HepG2 (cell line): ENCODE measurements around the gene ABCA2. TPM values are rescaled to one million over a fixed set of nuclear protein-coding genes. Genes with fewer than 3 reads are reported as not detected.

Experiments
- ATAC-seq: fragments of 200-7000 bp; cut with Tn5 transposase; 3 replicates; pipeline ENCODE4 v1.9.1; 2020; ENCODE audit warnings: mild to moderate bottlenecking, moderate library complexity
- BruUV-seq: library from RNA; stranded (reverse); fragments of 400-500 nt; replicated peaks from 2 replicates; lab custom pipeline; 2021; lab: Mats Ljungman, UMichigan
- CTCF ChIA-PET: fragments of 300-600 bp; formaldehyde crosslinking; extraction: SDS; loops from one replicate; lab custom pipeline; 2021; ENCODE audit warnings: low total read pairs, inconsistent platforms, low intra/inter-chr PET ratio; lab: Yijun Ruan, JAX
- POLR2A ChIA-PET: fragments of 350-600 bp; sonication (Branson Sonifier 250); formaldehyde crosslinking; loops from one replicate; lab custom pipeline; 2020; ENCODE audit warnings: antibody characterized with exemption, inconsistent platforms; lab: Yijun Ruan, JAX
- DNase-seq: peaks from one replicate; pipeline ENCODE4 v3.0.0-alpha.2; 2015; ENCODE audit warnings: low spot score
- FAIRE-seq: peaks from 3 replicates; lab custom pipeline; 2011; peaks lifted over from hg19 to GRCh38; lab: Jason Lieb, UNC
- H2AFZ ChIP-seq: one replicate; pipeline ENCODE4 v1.6.1; 2011; ENCODE audit warnings: low read length, inconsistent platforms
- H3K27ac ChIP-seq: fragments of 300-600 bp; 3 replicates; pipeline ENCODE4 v1.8.0; 2011; ENCODE audit warnings: mixed run types, mild to moderate bottlenecking, mixed read lengths, low read length, inconsistent platforms; ENCODE audit not compliant: insufficient read depth; ENCODE audit errors: extremely low read length
- H3K27me3 ChIP-seq, 2 experiments: fragments of 200-600 bp in 1 of 2; 2 replicates in 1 of 2; 3 replicates in 1 of 2; pipeline versions ENCODE4 v1.6.0 to v1.8.0; 2011; ENCODE audit warnings: low read length in 2 of 2, mild to moderate bottlenecking in 2 of 2, moderate library complexity in 2 of 2, inconsistent platforms in 1 of 2; ENCODE audit not compliant: insufficient read depth in 2 of 2, control insufficient read depth in 1 of 2
- H3K36me3 ChIP-seq, 2 experiments: fragments of 200-600 bp in 1 of 2; replicated peaks in 1 of 2; 2 replicates in 1 of 2; 3 replicates in 1 of 2; pipeline versions ENCODE4 v1.5.1 to v1.8.0; 2011; ENCODE audit warnings: low read length in 2 of 2, inconsistent platforms in 1 of 2; ENCODE audit not compliant: insufficient read depth in 2 of 2, control insufficient read depth in 1 of 2
- H3K4me1 ChIP-seq: 2 replicates; pipeline ENCODE4 v1.5.1; 2012; ENCODE audit warnings: low read length, inconsistent platforms; ENCODE audit not compliant: insufficient read depth
- H3K4me2 ChIP-seq: 2 replicates; pipeline ENCODE4 v1.6.0; 2011; ENCODE audit warnings: low read depth, low read length, inconsistent platforms
- H3K4me3 ChIP-seq, 3 experiments: fragments of 200-600 bp in 1 of 3; sonication (generic), shearing (Covaris generic) in 1 of 3; replicated peaks in 1 of 3; 2 replicates each; pipeline ENCODE4 v1.5.1; 2011 to 2016; ENCODE audit warnings: low read length in 3 of 3, inconsistent platforms in 2 of 3, low read depth in 2 of 3, mild to moderate bottlenecking in 2 of 3, control low read depth in 1 of 3, mixed read lengths in 1 of 3; ENCODE audit not compliant: insufficient read depth in 1 of 3
- H3K79me2 ChIP-seq: one replicate; pipeline ENCODE4 v1.6.1; 2011; ENCODE audit warnings: low read length, inconsistent platforms; ENCODE audit not compliant: insufficient read depth
- H3K9ac ChIP-seq: 2 replicates; pipeline ENCODE4 v1.6.0; 2011; ENCODE audit warnings: mild to moderate bottlenecking, low read depth, low read length, inconsistent platforms; ENCODE audit not compliant: insufficient read depth
- H3K9me3 ChIP-seq: 2 replicates; pipeline ENCODE4 v1.5.1; 2012; ENCODE audit warnings: mild to moderate bottlenecking, low read length
- H4K20me1 ChIP-seq: 2 replicates; pipeline ENCODE4 v1.6.0; 2011; ENCODE audit warnings: inconsistent platforms, mild to moderate bottlenecking, low read length, moderate library complexity; ENCODE audit not compliant: insufficient read depth
- ESRRA ChIP-seq: sonication (generic); formaldehyde crosslinking; IDR thresholded peaks from 2 replicates; pipeline ENCODE4 v1.5.1; 2020; ENCODE audit warnings: mild to moderate bottlenecking, low read depth, missing genetic modification reagents
- HOXD1 ChIP-seq: sonication (generic); formaldehyde crosslinking; IDR thresholded peaks from 2 replicates; pipeline ENCODE4 v1.5.0; 2020; ENCODE audit warnings: missing genetic modification reagents
- NCOA2 ChIP-seq: sonication (generic); formaldehyde crosslinking; IDR thresholded peaks from 2 replicates; pipeline ENCODE4 v1.8.0; 2022; ENCODE audit warnings: inconsistent platforms
- PTBP1 ChIP-seq: fragments of 200-400 bp; formaldehyde crosslinking; IDR thresholded peaks from 2 replicates; pipeline ENCODE4 v1.6.1; 2018; ENCODE audit warnings: low read length, low read depth; ENCODE audit not compliant: poor library complexity, severe bottlenecking
- SOX5 ChIP-seq: IDR thresholded peaks from 2 replicates; pipeline ENCODE4 v1.6.1; 2016; ENCODE audit warnings: borderline replicate concordance
- STAG1 ChIP-seq: sonication (generic); formaldehyde crosslinking; IDR thresholded peaks from 2 replicates; pipeline ENCODE4 v1.4.0; 2020; ENCODE audit warnings: missing genetic modification reagents
- THAP11 ChIP-seq: IDR thresholded peaks from 2 replicates; pipeline ENCODE4 v1.6.1; 2016; ENCODE audit warnings: missing biosample characterization, missing genetic modification reagents
- ZNF496 ChIP-seq: sonication (generic); formaldehyde crosslinking; IDR thresholded peaks from 2 replicates; pipeline ENCODE4 v1.8.1; 2023; ENCODE audit warnings: mild to moderate bottlenecking, moderate library complexity, missing genetic modification reagents; ENCODE audit not compliant: insufficient replicate concordance
- ZNF703 ChIP-seq: sonication (generic); formaldehyde crosslinking; IDR thresholded peaks from 2 replicates; pipeline ENCODE4 v1.5.1; 2020; ENCODE audit warnings: missing genetic modification reagents, mild to moderate bottlenecking, moderate library complexity, borderline replicate concordance
- WGBS: methylation state at CpG from one replicate; pipeline ENCODE4 v1.1.6; 2017; ENCODE audit warnings: low lambda C conversion rate; 5-methylcytosine and 5-hydroxymethylcytosine counted together
- in situ Hi-C: cut with HindIII; loops from 2 replicates; pipeline ENCODE4 v1.10.0; 2017; ENCODE audit warnings: low pct_unique_long_range_greater_than_20kb; ENCODE audit not compliant: extremely low pct_ligation_motif_present
- intact Hi-C: fragments of 100-400 bp; cut with micrococcal nuclease; formaldehyde crosslinking; loops from one replicate; pipeline ENCODE4 v1.10.0; 2022; ENCODE audit not compliant: unreplicated experiment
- polyA plus RNA-seq, 8 experiments: library from polyadenylated mRNA; depleted of rRNA in 3 of 8; stranded (reverse) in 7 of 8; unstranded in 1 of 8; fragments of >200 nt; fragmentation: Illumina TruSeq in 4 of 8; extraction: Trizol in 4 of 8; gene quantifications; 2 replicates each; pipeline versions ENCODE4 v1.2.1 to v1.2.3, GENCODE V29; 2011 to 2016; ENCODE audit warnings: low read depth in 4 of 8, missing spikeins in 1 of 8, mixed read lengths in 1 of 8; ENCODE audit not compliant: insufficient read depth in 1 of 8
- total RNA-seq, 5 experiments: library from RNA; depleted of rRNA; stranded (reverse); fragments of >200 nt; fragmentation: Illumina TruSeq; extraction: Trizol; gene quantifications; 2 replicates each; pipeline ENCODE4 v1.2.3, GENCODE V29; 2016; ENCODE audit warnings: low read depth in 1 of 5
- TF ChIP-seq, protein P1 (sequence below): sonication (generic); formaldehyde crosslinking; IDR thresholded peaks from 2 replicates; pipeline ENCODE4 v1.5.1; 2020; ENCODE audit warnings: mild to moderate bottlenecking, missing genetic modification reagents, borderline replicate concordance
- TF ChIP-seq, protein P2 (sequence below), 2 experiments: sonication (generic) in 1 of 2; formaldehyde crosslinking in 1 of 2; IDR thresholded peaks; 2 replicates each; pipeline versions ENCODE4 v1.6.1 to v1.9.0; 2014 to 2022; ENCODE audit warnings: antibody characterized with exemption in 1 of 2, borderline replicate concordance in 1 of 2, inconsistent platforms in 1 of 2, low read depth in 1 of 2, missing genetic modification reagents in 1 of 2

The ABCA2 gene
- total and polyA plus RNA-seq, 2 of the 13 experiments (the other 11 are each of a cell fraction or from before 2014, with no cell fraction given), result 2.9 to 19.2 TPM

DNA sequence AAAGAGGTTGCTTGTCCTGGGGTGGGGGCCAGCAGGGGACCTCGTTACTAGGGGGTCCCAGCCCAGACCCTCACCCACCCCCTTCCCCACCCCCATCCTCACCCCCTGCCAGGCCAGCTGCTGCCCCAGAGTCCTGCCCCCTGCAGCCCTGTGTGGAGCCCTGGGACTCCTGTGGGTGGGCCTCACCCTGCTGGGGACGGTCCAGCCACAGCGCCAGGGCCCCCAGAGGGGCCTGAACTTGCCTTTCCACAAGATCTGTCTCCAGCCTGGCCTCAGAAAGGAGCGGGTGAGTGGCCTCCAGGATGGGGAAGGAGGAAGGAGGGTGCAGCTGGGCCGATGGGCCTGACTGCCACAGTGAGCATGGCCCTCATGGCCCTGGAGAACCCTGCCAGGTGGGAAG is 58.3 kb downstream of the ABCA2 start:
- intact Hi-C loops, result loop anchor here (2.0 kb wide), 1 partner anchor 21 kb away; no protein-coding TSS in a partner anchor
- in situ Hi-C loops, result no loop called here
- Histone ChIP-seq H3K4me1 (peaks cover 49% of the 10 kb centered on the region), H3K4me3 (no peak overlapping the region), H4K20me1 (no peaks in the 10 kb centered on the region), H3K36me3 (no peaks in the 10 kb centered on the region), H3K9me3 (no peaks in the 10 kb centered on the region), H2AFZ (no peak overlapping the region), H3K4me2 (no peak overlapping the region), H3K27ac (no peak overlapping the region), H3K9ac (no peak overlapping the region), H3K27me3 (peaks cover 24 to 69% of the 10 kb centered on the region in 2 experiments), H3K79me2 (no peaks in the 10 kb centered on the region)
- no peak for FAIRE-seq
- no TSS peak for BruUV-seq
- DNase-seq, result no peak
- no peak for ATAC-seq
- WGBS, result 7% methylated on average over 3 of the region's 5 CpGs
- ChIA-PET CTCF (no interaction called here), POLR2A (interaction anchor here (1.2 kb wide), 1 partner anchor 22 kb away, joined by 5 read pairs; no protein-coding TSS in a partner anchor)
- no peak for TF ChIP-seq STAG1 (CRISPR knock-in tag)
- TF ChIP-seq, protein P1, sequence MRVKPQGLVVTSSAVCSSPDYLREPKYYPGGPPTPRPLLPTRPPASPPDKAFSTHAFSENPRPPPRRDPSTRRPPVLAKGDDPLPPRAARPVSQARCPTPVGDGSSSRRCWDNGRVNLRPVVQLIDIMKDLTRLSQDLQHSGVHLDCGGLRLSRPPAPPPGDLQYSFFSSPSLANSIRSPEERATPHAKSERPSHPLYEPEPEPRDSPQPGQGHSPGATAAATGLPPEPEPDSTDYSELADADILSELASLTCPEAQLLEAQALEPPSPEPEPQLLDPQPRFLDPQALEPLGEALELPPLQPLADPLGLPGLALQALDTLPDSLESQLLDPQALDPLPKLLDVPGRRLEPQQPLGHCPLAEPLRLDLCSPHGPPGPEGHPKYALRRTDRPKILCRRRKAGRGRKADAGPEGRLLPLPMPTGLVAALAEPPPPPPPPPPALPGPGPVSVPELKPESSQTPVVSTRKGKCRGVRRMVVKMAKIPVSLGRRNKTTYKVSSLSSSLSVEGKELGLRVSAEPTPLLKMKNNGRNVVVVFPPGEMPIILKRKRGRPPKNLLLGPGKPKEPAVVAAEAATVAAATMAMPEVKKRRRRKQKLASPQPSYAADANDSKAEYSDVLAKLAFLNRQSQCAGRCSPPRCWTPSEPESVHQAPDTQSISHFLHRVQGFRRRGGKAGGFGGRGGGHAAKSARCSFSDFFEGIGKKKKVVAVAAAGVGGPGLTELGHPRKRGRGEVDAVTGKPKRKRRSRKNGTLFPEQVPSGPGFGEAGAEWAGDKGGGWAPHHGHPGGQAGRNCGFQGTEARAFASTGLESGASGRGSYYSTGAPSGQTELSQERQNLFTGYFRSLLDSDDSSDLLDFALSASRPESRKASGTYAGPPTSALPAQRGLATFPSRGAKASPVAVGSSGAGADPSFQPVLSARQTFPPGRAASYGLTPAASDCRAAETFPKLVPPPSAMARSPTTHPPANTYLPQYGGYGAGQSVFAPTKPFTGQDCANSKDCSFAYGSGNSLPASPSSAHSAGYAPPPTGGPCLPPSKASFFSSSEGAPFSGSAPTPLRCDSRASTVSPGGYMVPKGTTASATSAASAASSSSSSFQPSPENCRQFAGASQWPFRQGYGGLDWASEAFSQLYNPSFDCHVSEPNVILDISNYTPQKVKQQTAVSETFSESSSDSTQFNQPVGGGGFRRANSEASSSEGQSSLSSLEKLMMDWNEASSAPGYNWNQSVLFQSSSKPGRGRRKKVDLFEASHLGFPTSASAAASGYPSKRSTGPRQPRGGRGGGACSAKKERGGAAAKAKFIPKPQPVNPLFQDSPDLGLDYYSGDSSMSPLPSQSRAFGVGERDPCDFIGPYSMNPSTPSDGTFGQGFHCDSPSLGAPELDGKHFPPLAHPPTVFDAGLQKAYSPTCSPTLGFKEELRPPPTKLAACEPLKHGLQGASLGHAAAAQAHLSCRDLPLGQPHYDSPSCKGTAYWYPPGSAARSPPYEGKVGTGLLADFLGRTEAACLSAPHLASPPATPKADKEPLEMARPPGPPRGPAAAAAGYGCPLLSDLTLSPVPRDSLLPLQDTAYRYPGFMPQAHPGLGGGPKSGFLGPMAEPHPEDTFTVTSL (CRISPR knock-in tag), result no peak
- TF ChIP-seq THAP11 (CRISPR knock-in tag), result no peak
- TF ChIP-seq SOX5 (CRISPR knock-in tag), result no peak
- no peak for TF ChIP-seq NCOA2 (CRISPR knock-in tag)
- no peak for TF ChIP-seq HOXD1 (CRISPR knock-in tag)
- TF ChIP-seq ZNF703, result no peak
- TF ChIP-seq ZNF496 (CRISPR knock-in tag), result no peak
- TF ChIP-seq PTBP1, result no peak
- TF ChIP-seq, protein P2, sequence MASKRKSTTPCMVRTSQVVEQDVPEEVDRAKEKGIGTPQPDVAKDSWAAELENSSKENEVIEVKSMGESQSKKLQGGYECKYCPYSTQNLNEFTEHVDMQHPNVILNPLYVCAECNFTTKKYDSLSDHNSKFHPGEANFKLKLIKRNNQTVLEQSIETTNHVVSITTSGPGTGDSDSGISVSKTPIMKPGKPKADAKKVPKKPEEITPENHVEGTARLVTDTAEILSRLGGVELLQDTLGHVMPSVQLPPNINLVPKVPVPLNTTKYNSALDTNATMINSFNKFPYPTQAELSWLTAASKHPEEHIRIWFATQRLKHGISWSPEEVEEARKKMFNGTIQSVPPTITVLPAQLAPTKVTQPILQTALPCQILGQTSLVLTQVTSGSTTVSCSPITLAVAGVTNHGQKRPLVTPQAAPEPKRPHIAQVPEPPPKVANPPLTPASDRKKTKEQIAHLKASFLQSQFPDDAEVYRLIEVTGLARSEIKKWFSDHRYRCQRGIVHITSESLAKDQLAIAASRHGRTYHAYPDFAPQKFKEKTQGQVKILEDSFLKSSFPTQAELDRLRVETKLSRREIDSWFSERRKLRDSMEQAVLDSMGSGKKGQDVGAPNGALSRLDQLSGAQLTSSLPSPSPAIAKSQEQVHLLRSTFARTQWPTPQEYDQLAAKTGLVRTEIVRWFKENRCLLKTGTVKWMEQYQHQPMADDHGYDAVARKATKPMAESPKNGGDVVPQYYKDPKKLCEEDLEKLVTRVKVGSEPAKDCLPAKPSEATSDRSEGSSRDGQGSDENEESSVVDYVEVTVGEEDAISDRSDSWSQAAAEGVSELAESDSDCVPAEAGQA (IDR thresholded peaks at IDR 0.05; ENCODE audit: low read depth), result no peak
- TF ChIP-seq, protein P2 (CRISPR knock-in tag; IDR thresholded peaks at IDR 0.05; ENCODE audit: borderline replicate concordance), result no peak
- no peak for TF ChIP-seq ESRRA (CRISPR knock-in tag)
